Gastrocnemius medialis (tissue), 4 donors: ENCODE results near the gene WRAP53.

ENCODE experiments used
- POLR2A ChIP-seq, 2 donors: fragments of 450-650 bp; IDR thresholded peaks; one replicate each; pipeline ENCODE4 v1.6.1; 2017; ENCODE audit warnings: antibody characterized with exemption in 2 of 2, mild to moderate bottlenecking in 2 of 2, moderate library complexity in 2 of 2
- TF ChIP-seq, protein P1 (sequence below), 5 experiments: fragments of 450-650 bp in 3 of 5; fragments of 200-600 bp in 2 of 5; sonication (generic) in 2 of 5; IDR thresholded peaks in 4 of 5; conservative IDR thresholded peaks in 1 of 5; 1 replicate in 4 of 5; 2 replicates in 1 of 5; pipeline ENCODE4 v1.5.1; 2016 to 2019; ENCODE audit warnings: antibody characterized with exemption in 5 of 5, mild to moderate bottlenecking in 3 of 5, moderate library complexity in 3 of 5

DNA sequence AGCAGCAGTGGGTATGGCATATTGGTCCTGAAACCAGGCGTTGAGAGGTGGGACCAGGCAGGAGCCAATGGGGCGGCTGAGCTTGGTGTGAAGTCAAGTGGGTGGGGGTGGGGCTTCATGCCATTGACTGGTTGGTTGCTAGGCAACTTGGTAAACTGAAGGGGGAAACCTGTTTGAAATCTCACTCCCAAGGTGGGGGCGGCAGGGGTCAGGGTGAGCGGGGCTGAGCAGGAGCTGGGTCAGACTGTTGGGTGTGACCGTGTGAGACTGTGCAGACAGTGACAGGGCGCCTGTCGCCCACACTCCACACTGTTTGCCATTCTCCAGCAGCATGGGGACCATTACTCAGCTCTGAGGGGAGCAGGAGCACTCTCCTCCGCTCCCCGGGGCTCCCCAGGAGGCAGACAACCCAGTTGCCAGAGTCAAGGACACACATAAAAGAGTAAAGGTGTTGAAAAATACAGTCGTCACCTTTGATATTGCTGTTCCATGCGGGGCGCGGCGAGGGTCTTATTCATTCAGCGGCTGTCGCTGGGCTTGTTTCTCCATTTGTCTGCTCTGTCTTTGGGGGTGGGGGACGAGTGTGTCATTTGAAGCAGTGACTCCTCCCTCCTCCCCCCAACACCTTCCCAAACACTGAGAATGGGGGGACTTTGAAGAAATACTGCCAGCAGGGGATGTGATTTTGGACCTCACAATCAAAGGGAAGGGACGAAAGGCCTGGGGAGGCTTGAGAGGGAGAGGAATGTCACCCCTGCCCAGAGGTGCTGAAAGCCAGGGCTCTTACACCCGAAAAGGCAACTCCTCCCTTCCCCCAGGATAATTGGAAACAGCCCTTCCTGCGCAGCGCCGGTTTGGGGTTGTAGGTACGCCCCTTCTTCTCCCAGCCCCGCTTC, 15.6 kb downstream of the WRAP53 start:
- TF ChIP-seq, protein P1, sequence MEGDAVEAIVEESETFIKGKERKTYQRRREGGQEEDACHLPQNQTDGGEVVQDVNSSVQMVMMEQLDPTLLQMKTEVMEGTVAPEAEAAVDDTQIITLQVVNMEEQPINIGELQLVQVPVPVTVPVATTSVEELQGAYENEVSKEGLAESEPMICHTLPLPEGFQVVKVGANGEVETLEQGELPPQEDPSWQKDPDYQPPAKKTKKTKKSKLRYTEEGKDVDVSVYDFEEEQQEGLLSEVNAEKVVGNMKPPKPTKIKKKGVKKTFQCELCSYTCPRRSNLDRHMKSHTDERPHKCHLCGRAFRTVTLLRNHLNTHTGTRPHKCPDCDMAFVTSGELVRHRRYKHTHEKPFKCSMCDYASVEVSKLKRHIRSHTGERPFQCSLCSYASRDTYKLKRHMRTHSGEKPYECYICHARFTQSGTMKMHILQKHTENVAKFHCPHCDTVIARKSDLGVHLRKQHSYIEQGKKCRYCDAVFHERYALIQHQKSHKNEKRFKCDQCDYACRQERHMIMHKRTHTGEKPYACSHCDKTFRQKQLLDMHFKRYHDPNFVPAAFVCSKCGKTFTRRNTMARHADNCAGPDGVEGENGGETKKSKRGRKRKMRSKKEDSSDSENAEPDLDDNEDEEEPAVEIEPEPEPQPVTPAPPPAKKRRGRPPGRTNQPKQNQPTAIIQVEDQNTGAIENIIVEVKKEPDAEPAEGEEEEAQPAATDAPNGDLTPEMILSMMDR (IDR thresholded peaks at IDR 0.05 in 4 of 5, conservative IDR thresholded peaks at IDR 0.05 in 1 of 5) = no peak
- no peak for TF ChIP-seq POLR2A (IDR thresholded peaks at IDR 0.05)
